SK-N-SH (cell line): ENCODE results near the gene C7. TPM values are rescaled to one million over a fixed set of nuclear protein-coding genes. Genes with fewer than 3 reads are reported as not detected.
"Not testable (repeated sequence)": the region's sequence is repeated elsewhere in the genome, so short reads cannot be mapped to it uniquely, and the experiment has no call there.

Experiments used
- CTCF ChIA-PET: fragments of 300-600, 350-600 bp; formaldehyde crosslinking; extraction: SDS; loops from one replicate; lab custom pipeline; 2021; lab: Yijun Ruan, JAX
- POLR2A ChIA-PET: fragments of 350-600 bp; sonication (Branson Sonifier 250); formaldehyde crosslinking; extraction: SDS; loops from one replicate; lab custom pipeline; 2020; ENCODE audit warnings: antibody characterized with exemption, inconsistent platforms; lab: Yijun Ruan, JAX
- DNase-seq: peaks from one replicate; pipeline ENCODE4 v3.0.0; 2012
- H2AFZ ChIP-seq: fragments of 200-600 bp; sonication (generic); 2 replicates; pipeline ENCODE4 v1.8.1; 2016; ENCODE audit warnings: antibody characterized with exemption, mild to moderate bottlenecking, low read depth
- H3F3A ChIP-seq: fragments of 200-600 bp; sonication (generic); replicated peaks from 2 replicates; pipeline ENCODE3; 2016; ENCODE audit warnings: antibody characterized with exemption, mild to moderate bottlenecking; ENCODE audit not compliant: insufficient read depth
- H3K27ac ChIP-seq, 2 experiments: fragments of 200-500 bp in 1 of 2; fragments of 200-600 bp in 1 of 2; sonication (Bioruptor generic) in 1 of 2; sonication (generic), shearing (Covaris generic) in 1 of 2; 2 replicates each; pipeline versions ENCODE4 v1.5.1 to v1.6.1; 2014 to 2016; ENCODE audit warnings: low read depth in 2 of 2, inconsistent platforms in 1 of 2, low read length in 1 of 2, mild to moderate bottlenecking in 1 of 2, mixed read lengths in 1 of 2
- H3K27me3 ChIP-seq: fragments of 200-600 bp; sonication (generic), shearing (Covaris generic); 2 replicates; pipeline ENCODE4 v1.6.1; 2016; ENCODE audit warnings: mixed run types; ENCODE audit not compliant: insufficient read depth
- H3K36me3 ChIP-seq, 2 experiments: fragments of 200-500 bp in 1 of 2; fragments of 200-600 bp in 1 of 2; sonication (Bioruptor generic) in 1 of 2; sonication (generic) in 1 of 2; replicated peaks in 1 of 2; 2 replicates each; pipeline versions ENCODE3 to v1.5.1; 2014 to 2016; ENCODE audit warnings: low read length in 1 of 2, mild to moderate bottlenecking in 1 of 2; ENCODE audit not compliant: insufficient read depth in 2 of 2, control insufficient read depth in 1 of 2
- H3K4me1 ChIP-seq, 2 experiments: fragments of 200-500 bp in 1 of 2; fragments of 200-600 bp in 1 of 2; sonication (Bioruptor generic) in 1 of 2; sonication (generic), shearing (Covaris generic) in 1 of 2; 2 replicates each; pipeline versions ENCODE4 v1.5.1 to v1.6.1; 2014 to 2016; ENCODE audit warnings: low read depth in 1 of 2, low read length in 1 of 2, mixed run types in 1 of 2; ENCODE audit not compliant: insufficient read depth in 2 of 2, control insufficient read depth in 1 of 2
- H3K4me2 ChIP-seq: fragments of 200-600 bp; sonication (generic), shearing (Covaris generic); 2 replicates; pipeline ENCODE4 v1.6.1; 2017; ENCODE audit warnings: mixed run types
- H3K4me3 ChIP-seq, 2 experiments: fragments of 200-500 bp in 1 of 2; fragments of 200-600 bp in 1 of 2; sonication (Bioruptor generic) in 1 of 2; sonication (generic), shearing (Covaris generic) in 1 of 2; 2 replicates each; pipeline versions ENCODE4 v1.5.1 to v1.8.1; 2014 to 2016; ENCODE audit warnings: low read depth in 2 of 2, inconsistent platforms in 1 of 2, low read length in 1 of 2, mild to moderate bottlenecking in 1 of 2, mixed read lengths in 1 of 2, moderate library complexity in 1 of 2
- H3K79me2 ChIP-seq: fragments of 200-600 bp; sonication (generic); 2 replicates; pipeline ENCODE4 v1.8.1; 2017; ENCODE audit warnings: mild to moderate bottlenecking; ENCODE audit not compliant: insufficient read depth
- H3K9ac ChIP-seq: fragments of 200-600 bp; sonication (generic); 2 replicates; pipeline ENCODE4 v1.6.1; 2017; ENCODE audit warnings: mixed run types
- H3K9me2 ChIP-seq: fragments of 200-600 bp; sonication (generic); 2 replicates; pipeline ENCODE4 v1.6.1; 2017; ENCODE audit warnings: mixed run types
- H3K9me3 ChIP-seq: fragments of 200-600 bp; sonication (generic); 2 replicates; pipeline ENCODE4 v1.6.1; 2017; ENCODE audit warnings: mixed run types, mild to moderate bottlenecking, moderate library complexity
- H4K20me1 ChIP-seq: fragments of 200-600 bp; sonication (generic); 2 replicates; pipeline ENCODE4 v1.6.1; 2017; ENCODE audit warnings: mild to moderate bottlenecking, mixed run types; ENCODE audit not compliant: insufficient read depth
- CHD2 ChIP-seq: fragments of 150-350 bp; IDR thresholded peaks from 2 replicates; pipeline ENCODE4 v1.6.1; 2018; ENCODE audit warnings: low read length; ENCODE audit not compliant: partially characterized antibody
- ELF1 ChIP-seq: IDR thresholded peaks from 2 replicates; pipeline ENCODE4 v1.4.0; 2012
- EZH2phosphoT487 ChIP-seq: fragments of 200-600 bp; sonication (generic); IDR thresholded peaks from 2 replicates; pipeline ENCODE4 v1.6.1; 2017; ENCODE audit warnings: low read depth, mixed run types, mild to moderate bottlenecking, antibody characterized with exemption, moderate library complexity, borderline replicate concordance
- FOSL2 ChIP-seq: IDR thresholded peaks from 2 replicates; pipeline ENCODE4 v1.4.0; 2012; ENCODE audit warnings: low read depth, mild to moderate bottlenecking, moderate library complexity, borderline replicate concordance
- FOXJ3 ChIP-seq: sonication (generic); formaldehyde crosslinking; IDR thresholded peaks from 2 replicates; pipeline ENCODE4 v1.5.1; 2020; ENCODE audit warnings: mild to moderate bottlenecking, missing genetic modification reagents
- FOXM1 ChIP-seq: IDR thresholded peaks from 2 replicates; pipeline ENCODE4 v1.4.0; 2012; ENCODE audit warnings: low read depth, mild to moderate bottlenecking
- GABPA ChIP-seq: IDR thresholded peaks from 2 replicates; pipeline ENCODE4 v1.4.0; 2012; ENCODE audit warnings: low read depth, mild to moderate bottlenecking
- GATA2 ChIP-seq: sonication (generic); formaldehyde crosslinking; IDR thresholded peaks from 2 replicates; pipeline ENCODE4 v1.5.0; 2020; ENCODE audit warnings: mild to moderate bottlenecking, missing genetic modification reagents
- JUND ChIP-seq: IDR thresholded peaks from 2 replicates; pipeline ENCODE4 v1.4.0; 2012
- MXI1 ChIP-seq: IDR thresholded peaks from 2 replicates; pipeline ENCODE4 v1.6.1; 2012; ENCODE audit warnings: mild to moderate bottlenecking, low read depth, low read length, improper control_type of control experiment
- NFIC ChIP-seq: IDR thresholded peaks from 2 replicates; pipeline ENCODE4 v1.4.0; 2012; ENCODE audit warnings: borderline replicate concordance
- RCOR1 ChIP-seq: fragments of 150-350 bp; IDR thresholded peaks from 2 replicates; pipeline ENCODE4 v1.6.1; 2017; ENCODE audit warnings: antibody characterized with exemption, low read length
- REST ChIP-seq: IDR thresholded peaks from 2 replicates; pipeline ENCODE4 v1.6.1; 2012; ENCODE audit warnings: mild to moderate bottlenecking, low read depth, low read length, moderate library complexity
- RFX5 ChIP-seq: IDR thresholded peaks from 2 replicates; pipeline ENCODE4 v1.6.1; 2012; ENCODE audit warnings: mild to moderate bottlenecking, improper control_type of control experiment, low read length
- RXRA ChIP-seq: IDR thresholded peaks from 2 replicates; pipeline ENCODE4 v1.4.0; 2012; ENCODE audit warnings: low read depth, mild to moderate bottlenecking, borderline replicate concordance
- TEAD4 ChIP-seq: IDR thresholded peaks from 2 replicates; pipeline ENCODE4 v1.4.0; 2012; ENCODE audit warnings: mild to moderate bottlenecking, borderline replicate concordance; ENCODE audit not compliant: insufficient read depth
- USF2 ChIP-seq: fragments of 150-350 bp; IDR thresholded peaks from 2 replicates; pipeline ENCODE4 v1.6.1; 2017; ENCODE audit warnings: antibody characterized with exemption, low read length, low read depth, borderline replicate concordance
- WGBS: methylation state at CpG from one replicate; pipeline ENCODE4 v1.1.6; 2017; ENCODE audit warnings: low lambda C conversion rate; 5-methylcytosine and 5-hydroxymethylcytosine counted together
- polyA plus RNA-seq, 3 experiments: library from polyadenylated mRNA; depleted of rRNA; stranded (reverse); fragments of >200 nt; gene quantifications; 2 replicates each; pipeline ENCODE4 v1.2.3, GENCODE V29; 2012
- TF ChIP-seq, protein P1 (sequence below): IDR thresholded peaks from 2 replicates; pipeline ENCODE4 v1.4.0; 2012; ENCODE audit warnings: low read depth, borderline replicate concordance
- TF ChIP-seq, protein P2 (sequence below): IDR thresholded peaks from 2 replicates; pipeline ENCODE4; 2012
- TF ChIP-seq, protein P3 (sequence below): fragments of 200-600 bp; sonication (generic); IDR thresholded peaks from 2 replicates; pipeline ENCODE4 v1.6.1; 2017; ENCODE audit warnings: antibody characterized with exemption, mild to moderate bottlenecking, moderate library complexity

The C7 gene
- polyA plus RNA-seq, 1 of the 3 experiments (the other 2 are of a cell fraction): 11.1 TPM

- Histone ChIP-seq H4K20me1 (no peaks in the 10 kb centered on the region), H3K79me2 (no peaks in the 10 kb centered on the region), H3K4me1 (no peaks in the 10 kb centered on the region), H3K36me3 (no peaks in the 10 kb centered on the region), H3K9me3 (no peaks in the 10 kb centered on the region), H3F3A (no peaks in the 10 kb centered on the region), H3K4me2 (no peak overlapping the region), H3K4me3 (no peak overlapping the region), H3K9ac (no peak overlapping the region), H3K27ac (no peak overlapping the region), H3K9me2 (no peaks in the 10 kb centered on the region), H3K27me3 (no peaks in the 10 kb centered on the region; the same call in 1 of the 2 replicates), H2AFZ (no peak overlapping the region)
- CTCF ChIA-PET: interaction anchor here (2.4 kb wide), 1 partner anchor 8 kb away, joined by 11 read pairs; no protein-coding TSS in a partner anchor
- no peak for TF ChIP-seq FOXM1
- TF ChIP-seq GABPA: no peak
- TF ChIP-seq, protein P1, sequence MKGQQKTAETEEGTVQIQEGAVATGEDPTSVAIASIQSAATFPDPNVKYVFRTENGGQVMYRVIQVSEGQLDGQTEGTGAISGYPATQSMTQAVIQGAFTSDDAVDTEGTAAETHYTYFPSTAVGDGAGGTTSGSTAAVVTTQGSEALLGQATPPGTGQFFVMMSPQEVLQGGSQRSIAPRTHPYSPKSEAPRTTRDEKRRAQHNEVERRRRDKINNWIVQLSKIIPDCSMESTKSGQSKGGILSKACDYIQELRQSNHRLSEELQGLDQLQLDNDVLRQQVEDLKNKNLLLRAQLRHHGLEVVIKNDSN: no peak
- TF ChIP-seq FOXJ3 (CRISPR knock-in tag): no peak
- TF ChIP-seq, protein P2, sequence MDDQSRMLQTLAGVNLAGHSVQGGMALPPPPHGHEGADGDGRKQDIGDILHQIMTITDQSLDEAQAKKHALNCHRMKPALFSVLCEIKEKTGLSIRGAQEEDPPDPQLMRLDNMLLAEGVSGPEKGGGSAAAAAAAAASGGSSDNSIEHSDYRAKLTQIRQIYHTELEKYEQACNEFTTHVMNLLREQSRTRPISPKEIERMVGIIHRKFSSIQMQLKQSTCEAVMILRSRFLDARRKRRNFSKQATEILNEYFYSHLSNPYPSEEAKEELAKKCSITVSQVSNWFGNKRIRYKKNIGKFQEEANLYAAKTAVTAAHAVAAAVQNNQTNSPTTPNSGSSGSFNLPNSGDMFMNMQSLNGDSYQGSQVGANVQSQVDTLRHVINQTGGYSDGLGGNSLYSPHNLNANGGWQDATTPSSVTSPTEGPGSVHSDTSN: no peak
- no peak for TF ChIP-seq JUND
- no peak for TF ChIP-seq TEAD4
- no peak for TF ChIP-seq ELF1
- TF ChIP-seq REST: no peak
- no peak for TF ChIP-seq RXRA
- TF ChIP-seq RFX5: no peak
- TF ChIP-seq NFIC: no peak
- no peak for TF ChIP-seq EZH2phosphoT487
- TF ChIP-seq FOSL2: no peak
- TF ChIP-seq, protein P3, sequence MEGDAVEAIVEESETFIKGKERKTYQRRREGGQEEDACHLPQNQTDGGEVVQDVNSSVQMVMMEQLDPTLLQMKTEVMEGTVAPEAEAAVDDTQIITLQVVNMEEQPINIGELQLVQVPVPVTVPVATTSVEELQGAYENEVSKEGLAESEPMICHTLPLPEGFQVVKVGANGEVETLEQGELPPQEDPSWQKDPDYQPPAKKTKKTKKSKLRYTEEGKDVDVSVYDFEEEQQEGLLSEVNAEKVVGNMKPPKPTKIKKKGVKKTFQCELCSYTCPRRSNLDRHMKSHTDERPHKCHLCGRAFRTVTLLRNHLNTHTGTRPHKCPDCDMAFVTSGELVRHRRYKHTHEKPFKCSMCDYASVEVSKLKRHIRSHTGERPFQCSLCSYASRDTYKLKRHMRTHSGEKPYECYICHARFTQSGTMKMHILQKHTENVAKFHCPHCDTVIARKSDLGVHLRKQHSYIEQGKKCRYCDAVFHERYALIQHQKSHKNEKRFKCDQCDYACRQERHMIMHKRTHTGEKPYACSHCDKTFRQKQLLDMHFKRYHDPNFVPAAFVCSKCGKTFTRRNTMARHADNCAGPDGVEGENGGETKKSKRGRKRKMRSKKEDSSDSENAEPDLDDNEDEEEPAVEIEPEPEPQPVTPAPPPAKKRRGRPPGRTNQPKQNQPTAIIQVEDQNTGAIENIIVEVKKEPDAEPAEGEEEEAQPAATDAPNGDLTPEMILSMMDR: no peak
- TF ChIP-seq CHD2: no peak
- no peak for TF ChIP-seq MXI1
- TF ChIP-seq RCOR1: no peak
- no peak for TF ChIP-seq USF2
- TF ChIP-seq GATA2: no peak
- DNase-seq: no peak
- POLR2A ChIA-PET: interaction anchor here (1.2 kb wide), 1 partner anchor 36 kb away, joined by 3 read pairs; the partner anchor contains the start of gene RPL37
- WGBS: 48% methylated on average over 4 of the region's 4 CpGs
These were observed 38.1 kb upstream of the C7 start for GRCh38 chr5:40871177-40871576.

GRCh38 chr5:40872253-40872652 is 37.0 kb upstream of the C7 start:
- H3K27me3 ChIP-seq, H2AFZ ChIP-seq, H3K36me3 ChIP-seq, H3K4me2 ChIP-seq, DNase-seq, H4K20me1 ChIP-seq, CTCF ChIA-PET, H3K79me2 ChIP-seq, H3K27ac ChIP-seq, H3K9me3 ChIP-seq, H3K9ac ChIP-seq, H3K4me1 ChIP-seq, H3F3A ChIP-seq, H3K9me2 ChIP-seq, H3K4me3 ChIP-seq: not testable (repeated sequence)
- WGBS: 74% methylated on average over 8 of the region's 8 CpGs
- POLR2A ChIA-PET: interaction anchor here (1.2 kb wide), 1 partner anchor 37 kb away, joined by 3 read pairs; the partner anchor contains the start of gene RPL37
